Measurements from ENCODE around the gene ZBTB25.

GRCh38 chr14:64475585-64476273, 27.9 kb downstream of the ZBTB25 start:
- TF ChIP-seq CTCF (IDR thresholded peaks at IDR 0.05): no peak
- TF ChIP-seq POLR2A (IDR thresholded peaks at IDR 0.05): no peak

All from adrenal gland (tissue), 5 donors.